Activated CD8-positive, alpha-beta memory T cell treated with anti-CD3 and anti-CD28 coated beads for 48 hours (primary cell): Measurements from ENCODE around the gene ZNF577.

Experiments
- DNase-seq, 3 experiments: peaks; one replicate each; pipeline ENCODE4 v3.0.0-alpha.2; 2020; ENCODE audit warnings: low read depth in 2 of 3, low spot score in 2 of 3

ZNF577 gene

GRCh38 chr19:51873097-51873496 lies 14.7 kb downstream of the ZNF577 start:
- DNase-seq, result no peak

GRCh38 chr19:51861870-51862622 lies 25.7 kb downstream of the ZNF577 start:
- no peak for DNase-seq

GRCh38 chr19:51837145-51837544 lies 50.6 kb downstream of the ZNF577 start:
- no peak for DNase-seq

GRCh38 chr19:51830274-51830673 lies 57.5 kb downstream of the ZNF577 start:
- DNase-seq, result no peak

- DNase-seq, result no peak
Measured at GRCh38 chr19:51824281-51825005, 63.3 kb downstream of the ZNF577 start.

- no peak for DNase-seq
Measured at GRCh38 chr19:51822946-51823345, 64.8 kb downstream of the ZNF577 start.

- DNase-seq, result no peak
Measured at GRCh38 chr19:51822325-51822724, 65.4 kb downstream of the ZNF577 start.

- no peak for DNase-seq
Measured at GRCh38 chr19:51821921-51822320, 65.8 kb downstream of the ZNF577 start.

- no peak for DNase-seq
Measured at GRCh38 chr19:51821456-51821855, 66.3 kb downstream of the ZNF577 start.
